Immature natural killer cell (primary cell): Measurements from ENCODE around the gene RAB40C. TPM values are rescaled to one million over a fixed set of nuclear protein-coding genes. Genes with fewer than 3 reads are reported as not detected.

Experiments used
- DNase-seq, 3 donors: peaks; one replicate each; pipeline ENCODE4 v3.0.0; 2022; ENCODE audit warnings: mixed read lengths in 1 of 3
- H3K27ac Mint-ChIP-seq, 6 donors: one replicate each; pipeline ENCODE4 v1.8.0; 2020; ENCODE audit warnings: mixed read lengths in 6 of 6, mild to moderate bottlenecking in 5 of 6, inconsistent platforms in 4 of 6, moderate library complexity in 3 of 6
- H3K27me3 Mint-ChIP-seq, 3 donors: one replicate each; pipeline ENCODE4 v1.8.0; 2020 to 2021; ENCODE audit warnings: low read depth in 3 of 3, mild to moderate bottlenecking in 3 of 3, mixed read lengths in 3 of 3, moderate library complexity in 3 of 3, inconsistent platforms in 1 of 3
- H3K36me3 Mint-ChIP-seq, 3 donors: one replicate each; pipeline ENCODE4 v1.8.0; 2020; ENCODE audit warnings: mixed read lengths in 3 of 3, inconsistent platforms in 2 of 3, mild to moderate bottlenecking in 2 of 3
- H3K4me1 Mint-ChIP-seq, 2 donors: one replicate each; pipeline ENCODE4 v1.8.0; 2020; ENCODE audit warnings: inconsistent platforms in 2 of 2, mild to moderate bottlenecking in 2 of 2, mixed read lengths in 2 of 2, moderate library complexity in 1 of 2
- H3K4me3 Mint-ChIP-seq, 5 donors: one replicate each; pipeline ENCODE4 v1.8.0; 2020; ENCODE audit warnings: mild to moderate bottlenecking in 5 of 5, mixed read lengths in 5 of 5, inconsistent platforms in 3 of 5, moderate library complexity in 3 of 5
- H3K9me3 Mint-ChIP-seq, 6 donors: one replicate each; pipeline ENCODE4 v1.8.0; 2020; ENCODE audit warnings: mild to moderate bottlenecking in 6 of 6, mixed read lengths in 6 of 6, inconsistent platforms in 4 of 6, moderate library complexity in 3 of 6
- polyA plus RNA-seq, 3 donors: library from polyadenylated mRNA; unstranded; fragments of 300-500 nt; fragmentation: Illumina TruSeq; gene quantifications; one replicate each; pipeline ENCODE4 v1.2.3, GENCODE V29; 2021

Gene RAB40C
- polyA plus RNA-seq, 3 donors from 2014 or later = 4.6 to 17.5 (median 5.8) TPM

DNA sequence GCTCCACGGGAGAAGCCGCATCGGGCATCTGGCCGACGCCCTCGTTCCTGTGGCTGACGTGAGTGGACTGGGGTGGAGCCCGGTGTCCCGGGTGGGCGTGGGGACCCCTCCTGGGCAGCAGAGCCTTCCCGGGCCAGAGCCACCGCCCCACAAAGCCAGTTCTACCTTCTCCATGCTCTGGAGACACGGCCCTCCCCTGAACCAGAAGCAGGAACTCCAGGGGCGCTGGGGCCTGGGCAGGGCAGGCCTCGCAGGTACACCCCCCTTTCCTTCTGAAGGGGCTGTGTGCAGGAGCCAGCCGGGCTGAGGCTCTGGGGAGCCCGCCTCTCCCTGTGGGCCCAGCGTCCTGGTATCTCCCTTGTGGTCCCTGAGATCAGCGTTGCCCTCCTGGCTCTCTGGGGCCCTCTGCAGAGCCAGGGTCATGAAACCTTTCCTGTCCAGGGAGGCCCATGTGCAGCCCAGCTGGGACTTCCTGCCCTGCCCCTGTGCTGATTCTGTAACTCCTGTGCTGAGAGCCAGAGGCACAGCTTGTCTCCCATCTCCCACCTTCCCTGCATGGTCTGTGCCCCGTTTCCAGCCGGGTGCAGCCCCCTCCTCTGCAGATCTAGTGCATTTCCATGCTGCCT, 13.6 kb upstream of the RAB40C start:
- Mint-ChIP-seq H3K4me1 (peaks cover 8% of the 10 kb centered on the region in 2 donors), H3K27ac (no peak overlapping the region), H3K9me3 (no peaks in the 10 kb centered on the region), H3K36me3 (no peaks in the 10 kb centered on the region), H3K27me3 (peaks cover 2 to 6% (median 4%) of the 10 kb centered on the region in 3 donors), H3K4me3 (no peak overlapping the region)
- DNase-seq = no peak

DNA sequence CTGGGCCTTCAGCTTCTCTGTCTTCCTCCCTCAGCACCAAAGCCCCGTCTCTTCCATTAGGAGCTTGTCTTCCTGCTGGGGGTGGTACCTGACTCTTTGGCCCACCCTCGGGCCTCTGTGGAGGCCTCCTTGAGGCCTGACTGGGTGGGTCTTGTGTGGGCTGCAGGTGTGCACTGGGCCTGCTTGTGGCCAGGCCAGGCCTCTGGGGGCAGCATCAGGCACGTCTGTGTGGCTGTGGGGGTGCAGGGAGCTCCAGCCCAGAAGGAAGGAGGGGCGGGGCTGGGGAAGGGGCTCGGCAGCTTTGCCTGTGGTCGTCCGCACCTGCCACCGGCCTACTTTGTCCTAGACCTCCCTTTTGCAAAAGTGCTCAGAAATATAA, 13.1 kb upstream of the RAB40C start:
- Mint-ChIP-seq H3K27me3 (peaks cover 0 to 3% (median 0%) of the 10 kb centered on the region in 3 donors), H3K4me3 (no peak overlapping the region), H3K4me1 (peaks cover 3% of the 10 kb centered on the region in 2 donors), H3K36me3 (no peaks in the 10 kb centered on the region), H3K9me3 (no peaks in the 10 kb centered on the region), H3K27ac (no peak overlapping the region)
- DNase-seq = no peak

DNA sequence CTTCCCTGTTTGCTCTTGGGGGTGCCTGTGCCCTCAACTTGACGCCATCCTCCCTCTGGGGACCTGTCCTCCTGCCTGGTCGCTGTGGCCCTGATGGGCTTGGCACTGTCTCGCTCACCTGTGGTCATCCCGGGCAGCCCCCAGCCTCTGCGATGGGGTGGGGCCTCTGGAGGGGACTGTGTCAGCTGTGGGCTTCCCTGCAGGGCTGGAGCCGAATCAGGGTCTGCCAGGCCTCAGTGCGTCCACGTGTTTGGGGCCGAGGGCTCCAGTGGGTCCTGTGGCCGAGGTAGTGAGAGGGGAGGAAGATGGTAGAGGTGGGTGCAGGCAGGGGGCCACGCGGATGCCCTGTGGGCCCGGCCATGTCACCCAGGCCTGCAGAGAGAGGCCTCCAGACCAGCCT, 12.1 kb upstream of the RAB40C start:
- H3K9me3 Mint-ChIP-seq = no peaks in the 10 kb centered on the region
- H3K4me3 Mint-ChIP-seq = no peak overlapping the region
- H3K36me3 Mint-ChIP-seq = no peaks in the 10 kb centered on the region
- no peaks in the 10 kb centered on the region for H3K4me1 Mint-ChIP-seq
- no peak overlapping the region for H3K27ac Mint-ChIP-seq
- no peak for DNase-seq
- no peaks in the 10 kb centered on the region for H3K27me3 Mint-ChIP-seq

DNA sequence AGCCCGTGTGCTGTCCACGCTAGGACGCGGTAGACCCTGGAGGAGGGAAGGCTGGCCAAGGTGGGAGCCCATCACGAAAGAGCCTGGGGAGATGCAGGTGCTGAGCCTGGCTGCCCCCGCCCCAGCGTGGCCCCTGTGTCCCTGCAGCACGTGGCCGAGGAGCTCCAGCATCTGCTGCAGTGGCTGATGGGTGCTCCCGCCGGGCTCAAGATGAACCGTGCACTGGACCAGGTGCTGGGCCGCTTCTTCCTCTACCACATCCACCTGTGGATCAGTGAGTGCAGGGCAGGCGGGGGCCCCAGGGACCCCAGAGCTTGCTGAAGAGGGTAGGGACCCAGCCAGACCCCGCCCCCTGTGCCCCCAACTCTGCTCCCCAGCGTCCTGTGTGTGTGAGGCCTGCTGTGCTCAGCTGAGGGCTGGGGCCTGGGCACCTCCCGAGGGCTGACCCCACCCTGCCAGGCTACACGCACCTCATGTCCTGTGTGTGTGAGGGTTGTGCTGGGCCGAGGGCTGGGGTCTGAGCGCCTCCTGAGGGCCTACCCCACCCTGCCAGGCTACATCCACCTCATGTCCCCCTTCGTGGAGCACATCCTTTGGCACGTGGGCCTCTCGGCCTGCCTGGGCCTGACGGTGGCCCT, 11.5 kb upstream of the RAB40C start:
- no peak for DNase-seq
- Mint-ChIP-seq H3K36me3 (no peaks in the 10 kb centered on the region), H3K9me3 (no peaks in the 10 kb centered on the region), H3K27me3 (no peaks in the 10 kb centered on the region), H3K27ac (peak overlapping the region in 1 of 6 donors; percentile 62), H3K4me3 (no peak overlapping the region), H3K4me1 (no peaks in the 10 kb centered on the region)

DNA sequence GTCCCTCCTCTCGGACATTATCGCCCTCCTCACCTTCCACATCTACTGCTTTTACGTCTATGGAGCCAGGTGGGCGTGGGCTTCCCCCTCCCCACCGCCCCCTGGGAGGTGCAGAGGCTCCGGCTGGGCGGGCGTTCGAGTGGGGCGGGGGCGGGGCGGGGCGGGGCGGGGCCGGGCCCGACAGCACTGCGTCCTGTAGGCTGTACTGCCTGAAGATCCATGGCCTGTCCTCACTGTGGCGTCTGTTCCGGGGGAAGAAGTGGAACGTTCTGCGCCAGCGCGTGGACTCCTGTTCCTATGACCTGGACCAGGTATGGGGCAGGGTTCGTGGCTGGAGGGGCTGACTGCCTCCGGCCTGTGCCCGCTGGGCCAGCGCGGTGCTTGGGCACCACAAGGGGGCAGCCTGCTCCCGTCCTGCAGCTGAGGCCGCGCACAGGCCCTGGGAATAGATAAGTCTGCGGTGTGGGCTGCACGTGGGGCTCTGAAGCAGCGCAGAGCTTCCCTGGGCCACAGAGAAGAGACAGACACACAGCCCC, 10.9 kb upstream of the RAB40C start:
- H3K4me1 Mint-ChIP-seq = no peaks in the 10 kb centered on the region
- peak overlapping the region in 1 of 5 donors; percentile 27 for H3K4me3 Mint-ChIP-seq
- H3K27ac Mint-ChIP-seq = peak overlapping the region in 1 of 6 donors; percentile 62
- H3K27me3 Mint-ChIP-seq = no peaks in the 10 kb centered on the region
- H3K36me3 Mint-ChIP-seq = no peaks in the 10 kb centered on the region
- DNase-seq = peak; percentile 49 to 66 (median 51)
- H3K9me3 Mint-ChIP-seq = no peaks in the 10 kb centered on the region

DNA sequence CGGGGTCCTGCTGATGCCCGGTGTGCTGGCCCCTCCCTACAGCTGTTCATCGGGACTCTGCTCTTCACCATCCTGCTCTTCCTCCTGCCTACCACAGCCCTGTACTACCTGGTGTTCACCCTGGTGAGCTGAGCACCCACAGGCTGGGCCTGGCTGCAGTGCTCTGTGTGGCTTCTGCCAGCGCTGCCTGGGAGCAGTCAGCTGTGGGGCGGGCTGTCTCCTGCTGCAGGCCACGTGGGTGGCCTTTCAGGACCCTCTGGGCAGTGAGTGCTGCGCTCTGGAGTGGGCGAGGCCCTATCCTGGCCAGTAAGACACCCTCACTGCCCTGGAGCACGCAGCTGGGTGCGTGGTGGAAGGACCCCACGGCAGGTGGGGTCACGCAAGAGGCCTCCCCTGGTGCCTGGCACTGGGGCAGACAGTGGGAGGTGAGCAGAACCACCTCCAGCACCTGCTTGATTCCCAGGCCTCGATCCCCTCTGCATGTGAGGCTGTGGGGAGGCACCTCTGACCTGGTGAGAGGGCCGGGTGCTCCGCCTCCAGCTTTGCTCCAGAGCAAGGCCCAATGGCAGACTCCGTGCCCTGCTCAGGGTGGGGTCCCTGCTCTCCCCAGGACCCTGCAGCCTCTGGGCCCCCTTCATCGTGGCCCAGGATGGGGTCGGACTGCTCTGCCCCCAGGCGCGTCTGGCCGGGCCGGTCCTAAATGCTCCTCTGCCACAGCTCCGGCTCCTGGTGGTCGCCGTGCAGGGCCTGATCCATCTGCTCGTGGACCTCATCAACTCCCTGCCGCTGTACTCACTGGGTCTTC, 9.5 kb upstream of the RAB40C start:
- H3K9me3 Mint-ChIP-seq = no peaks in the 10 kb centered on the region
- H3K27me3 Mint-ChIP-seq = no peaks in the 10 kb centered on the region
- H3K4me1 Mint-ChIP-seq = no peaks in the 10 kb centered on the region
- DNase-seq = no peak
- H3K27ac Mint-ChIP-seq = no peak overlapping the region
- no peak overlapping the region for H3K4me3 Mint-ChIP-seq
- H3K36me3 Mint-ChIP-seq = no peaks in the 10 kb centered on the region

DNA sequence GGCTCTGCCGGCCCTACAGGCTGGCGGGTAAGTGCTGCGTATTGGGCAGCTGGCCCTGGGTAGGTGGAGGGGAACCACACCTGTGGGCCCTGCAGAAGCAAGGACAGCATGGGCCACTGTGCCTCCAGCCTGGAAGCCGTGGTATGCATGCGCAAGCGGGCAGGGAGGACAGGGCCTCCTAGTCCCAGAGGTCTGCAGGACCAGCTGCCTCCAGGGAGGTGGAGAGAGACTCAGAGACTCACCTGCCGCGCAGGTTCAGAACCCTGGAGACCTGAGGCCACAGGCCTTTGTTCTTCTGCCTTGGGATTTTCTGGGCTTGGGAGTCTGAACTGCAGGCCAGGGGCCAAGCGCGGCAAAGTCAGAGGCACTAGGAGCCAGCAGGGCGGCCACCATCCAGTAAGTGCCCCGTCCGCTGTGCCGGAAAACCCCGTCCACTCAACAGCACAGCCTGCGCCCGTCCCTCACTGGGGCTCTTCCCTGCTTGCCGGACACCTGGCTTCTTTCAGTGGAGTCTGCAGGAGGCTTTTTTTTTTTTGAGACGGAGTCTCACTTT, 8.8 kb upstream of the RAB40C start:
- Mint-ChIP-seq H3K4me3 (no peak overlapping the region), H3K27ac (no peak overlapping the region), H3K36me3 (no peaks in the 10 kb centered on the region), H3K9me3 (no peaks in the 10 kb centered on the region), H3K27me3 (peaks cover 0 to 4% (median 0%) of the 10 kb centered on the region in 3 donors), H3K4me1 (no peaks in the 10 kb centered on the region)
- DNase-seq = no peak

DNA sequence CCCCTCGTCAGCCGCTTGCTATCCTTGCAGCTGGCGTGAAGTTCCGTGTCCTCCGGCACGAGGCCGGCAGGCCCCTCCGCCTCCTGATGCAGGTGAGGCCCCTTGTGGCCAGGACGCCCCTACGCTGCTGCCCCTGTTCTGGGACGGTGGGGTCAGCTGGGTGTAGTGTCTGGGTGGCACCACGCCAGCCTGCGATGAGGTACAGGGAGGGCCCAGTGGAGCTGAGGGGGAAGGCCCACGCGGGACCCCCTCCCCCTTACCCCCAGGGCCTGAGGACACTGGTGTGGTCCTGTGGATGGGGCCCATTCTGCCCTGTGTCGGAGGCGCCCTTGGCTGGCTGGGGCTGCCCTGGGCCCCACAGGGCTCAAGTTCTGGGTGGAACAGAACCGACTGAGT, 7.7 kb upstream of the RAB40C start:
- Mint-ChIP-seq H3K27me3 (peaks cover 0 to 4% (median 0%) of the 10 kb centered on the region in 3 donors), H3K27ac (no peak overlapping the region), H3K36me3 (no peaks in the 10 kb centered on the region), H3K9me3 (no peaks in the 10 kb centered on the region), H3K4me1 (peaks cover 0 to under 1% of the 10 kb centered on the region in 2 donors), H3K4me3 (no peak overlapping the region)
- no peak for DNase-seq

DNA sequence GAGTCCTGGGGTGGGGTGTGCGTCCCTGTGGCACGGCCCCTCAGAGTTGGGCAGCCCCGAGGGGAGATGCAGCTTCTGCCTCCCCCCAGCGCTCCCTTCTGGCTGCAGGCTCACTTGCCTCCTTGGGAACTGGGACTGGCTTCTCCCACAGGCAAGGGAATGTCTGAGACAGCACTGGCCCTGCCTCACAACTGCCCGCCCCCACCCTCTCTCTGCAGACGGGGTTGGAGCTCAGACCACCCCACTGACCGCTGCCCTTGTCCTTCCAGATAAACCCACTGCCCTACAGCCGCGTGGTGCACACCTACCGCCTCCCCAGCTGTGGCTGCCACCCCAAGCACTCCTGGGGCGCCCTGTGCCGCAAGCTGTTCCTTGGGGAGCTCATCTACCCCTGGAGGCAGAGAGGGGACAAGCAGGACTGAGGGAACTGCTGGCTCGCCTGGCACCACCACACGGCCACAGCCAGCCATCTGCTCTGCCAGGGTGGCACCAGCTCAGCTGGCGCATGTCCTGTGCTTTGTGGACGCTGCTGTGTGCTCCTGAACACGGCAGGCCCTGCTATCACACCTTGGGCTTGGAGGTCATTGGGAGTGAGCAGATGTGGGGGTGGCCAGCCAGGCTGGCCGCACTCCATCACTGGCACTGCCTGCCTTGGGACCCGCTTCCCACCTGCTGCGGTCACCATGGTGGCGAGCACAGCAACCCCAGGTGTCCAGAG, 7.1 kb upstream of the RAB40C start:
- no peak for DNase-seq
- H3K9me3 Mint-ChIP-seq = no peaks in the 10 kb centered on the region
- H3K4me3 Mint-ChIP-seq = no peak overlapping the region
- H3K4me1 Mint-ChIP-seq = peaks cover 2 to 5% of the 10 kb centered on the region in 2 donors
- H3K27ac Mint-ChIP-seq = no peak overlapping the region
- peaks cover 0 to 4% (median 0%) of the 10 kb centered on the region in 3 donors for H3K27me3 Mint-ChIP-seq
- H3K36me3 Mint-ChIP-seq = no peaks in the 10 kb centered on the region

DNA sequence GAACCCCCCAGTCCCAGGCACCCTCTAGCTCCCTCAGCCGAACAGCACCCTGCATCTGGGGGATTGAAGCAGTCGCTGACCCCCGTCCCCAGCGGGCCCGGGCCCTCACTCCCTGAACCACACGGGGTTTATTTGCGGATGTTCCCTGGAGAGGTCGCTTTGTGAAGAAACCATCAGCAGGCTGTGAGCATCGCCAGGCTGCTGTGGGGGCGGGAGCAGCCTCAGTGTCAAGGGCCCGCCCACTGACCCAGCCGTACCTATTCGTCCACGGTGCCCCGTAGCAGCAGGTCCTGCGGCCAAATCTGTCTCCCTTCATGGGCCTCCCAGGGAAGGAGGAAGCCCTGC, 6.4 kb upstream of the RAB40C start:
- Mint-ChIP-seq H3K4me3 (no peak overlapping the region), H3K4me1 (peaks cover 8 to 9% of the 10 kb centered on the region in 2 donors), H3K27ac (no peak overlapping the region), H3K27me3 (peaks cover 0 to 4% (median 3%) of the 10 kb centered on the region in 3 donors), H3K9me3 (no peaks in the 10 kb centered on the region), H3K36me3 (no peaks in the 10 kb centered on the region)
- no peak for DNase-seq

DNA sequence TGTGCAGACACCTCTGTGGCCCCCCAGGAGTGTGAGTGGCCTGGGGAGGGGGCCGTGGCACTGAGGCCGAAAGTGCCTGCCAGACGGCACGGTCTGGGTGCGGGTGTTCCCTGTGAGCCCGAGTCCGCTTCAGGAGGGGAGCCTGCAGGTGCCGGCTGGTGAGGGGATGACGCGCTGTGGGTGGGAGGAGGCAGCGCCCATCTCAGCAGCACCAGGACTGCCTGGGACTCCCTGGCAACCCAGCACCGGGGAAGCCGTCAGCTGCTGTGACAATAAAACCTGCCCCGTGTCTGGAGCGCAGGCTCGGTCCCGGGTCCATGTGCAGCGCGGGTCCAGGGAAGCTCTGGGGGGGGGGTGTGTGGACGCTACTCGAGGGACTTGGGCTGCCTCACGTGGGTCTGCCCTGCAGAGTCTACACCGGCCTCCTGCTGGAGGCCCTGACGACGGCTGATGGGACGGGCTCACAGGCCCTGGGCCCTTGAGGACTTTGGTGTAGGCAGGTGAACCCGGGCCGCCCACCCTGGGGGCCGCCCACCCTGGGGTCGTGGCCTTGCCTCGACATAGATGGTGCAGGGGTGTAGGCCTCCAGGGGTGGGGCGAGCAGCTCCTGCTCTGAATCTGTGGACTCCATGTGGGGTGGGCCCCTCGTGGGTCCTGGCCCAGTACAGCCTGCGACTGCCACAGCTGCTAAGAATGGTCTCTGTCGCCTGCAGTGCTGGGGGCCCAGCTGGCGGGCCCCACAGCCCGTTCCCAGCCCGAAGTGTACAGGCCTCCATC, 5.9 kb upstream of the RAB40C start:
- Mint-ChIP-seq H3K9me3 (no peaks in the 10 kb centered on the region), H3K4me3 (no peak overlapping the region), H3K4me1 (peaks cover 11% of the 10 kb centered on the region in 2 donors), H3K27ac (no peak overlapping the region), H3K27me3 (peaks cover 2 to 8% (median 3%) of the 10 kb centered on the region in 3 donors), H3K36me3 (no peaks in the 10 kb centered on the region)
- DNase-seq = no peak

DNA sequence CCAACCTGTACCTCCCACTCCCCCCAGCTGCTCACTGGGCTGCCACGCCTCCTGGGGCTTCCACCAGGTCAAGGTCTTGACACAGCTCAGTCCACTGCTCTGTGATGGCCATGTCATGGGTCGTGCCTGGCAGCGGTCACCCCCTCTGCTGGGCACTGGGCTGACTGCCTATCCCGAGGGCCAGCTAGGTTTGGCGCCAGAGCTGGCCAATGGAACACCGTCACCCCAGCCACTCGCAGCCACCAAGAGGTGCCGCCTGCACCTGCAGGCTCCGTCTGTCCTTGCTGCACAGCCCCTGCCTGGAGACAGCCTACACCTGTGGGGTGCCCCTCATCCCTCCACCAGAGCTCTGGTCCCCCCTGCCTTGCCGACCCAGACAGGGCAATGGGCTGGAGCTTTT, 4.5 kb upstream of the RAB40C start:
- no peaks in the 10 kb centered on the region for H3K9me3 Mint-ChIP-seq
- no peaks in the 10 kb centered on the region for H3K36me3 Mint-ChIP-seq
- no peak overlapping the region for H3K27ac Mint-ChIP-seq
- no peak for DNase-seq
- H3K4me1 Mint-ChIP-seq = peaks cover 11% of the 10 kb centered on the region in 2 donors
- no peak overlapping the region for H3K4me3 Mint-ChIP-seq
- peaks cover 8 to 16% (median 9%) of the 10 kb centered on the region in 3 donors for H3K27me3 Mint-ChIP-seq
